Right forelimb (tissue), 1 donor: ENCODE results near the gene WARS2.
"Not testable (repeated sequence)": the region's sequence is repeated elsewhere in the genome, so short reads cannot be mapped to it uniquely, and the experiment has no call there.

Experiments used
- DNase-seq: peaks from one replicate; pipeline ENCODE4 v3.0.0-alpha.2; 2018

Gene WARS2

DNA sequence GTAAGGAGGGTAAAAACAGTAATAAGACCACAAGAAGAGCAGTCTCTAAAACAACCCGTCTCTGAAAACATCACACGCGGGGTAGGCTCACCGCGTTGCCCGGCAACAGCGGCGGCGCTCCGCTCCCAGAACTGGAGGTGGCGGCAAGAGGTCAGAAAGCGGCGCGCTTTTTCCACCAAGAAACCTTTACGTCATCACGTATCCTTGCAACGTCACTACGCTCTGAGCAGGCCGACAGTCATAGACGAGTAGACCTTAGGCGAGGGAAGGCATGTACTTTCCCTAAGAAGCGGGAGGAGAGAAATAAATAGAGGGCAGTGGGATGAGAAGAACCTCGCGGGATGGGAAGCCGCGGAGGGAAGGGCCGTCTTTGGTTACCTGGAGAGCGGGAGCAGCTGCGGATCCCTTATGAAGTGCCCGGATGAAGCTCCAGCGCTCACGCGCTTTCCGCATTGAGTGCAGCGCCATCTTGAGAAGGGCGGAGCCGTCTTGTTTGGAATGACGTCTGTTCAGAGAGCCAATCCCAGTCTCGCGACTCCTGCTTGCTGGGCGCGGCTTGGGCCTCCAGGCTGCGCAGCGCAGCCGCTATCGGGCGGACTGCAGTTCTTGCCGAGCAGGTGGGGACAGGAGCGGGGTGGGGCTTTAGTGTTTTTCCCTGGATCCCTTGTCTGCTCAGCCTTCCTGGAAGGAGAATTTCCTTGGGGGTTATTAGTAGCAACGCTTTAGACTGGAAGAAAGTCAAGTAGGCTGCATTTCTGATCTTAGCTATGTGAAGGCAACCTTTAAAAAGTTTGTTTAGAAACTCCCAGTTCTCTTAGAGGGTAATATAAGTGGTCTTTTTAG, at the start of gene WARS2:
Gene WARS2, minus strand, starts transcription at position 477 of the 843 bp plus-strand sequence. Its CDS starts 9 bp downstream, at position 468.
- DNase-seq = peak; percentile 96

DNA sequence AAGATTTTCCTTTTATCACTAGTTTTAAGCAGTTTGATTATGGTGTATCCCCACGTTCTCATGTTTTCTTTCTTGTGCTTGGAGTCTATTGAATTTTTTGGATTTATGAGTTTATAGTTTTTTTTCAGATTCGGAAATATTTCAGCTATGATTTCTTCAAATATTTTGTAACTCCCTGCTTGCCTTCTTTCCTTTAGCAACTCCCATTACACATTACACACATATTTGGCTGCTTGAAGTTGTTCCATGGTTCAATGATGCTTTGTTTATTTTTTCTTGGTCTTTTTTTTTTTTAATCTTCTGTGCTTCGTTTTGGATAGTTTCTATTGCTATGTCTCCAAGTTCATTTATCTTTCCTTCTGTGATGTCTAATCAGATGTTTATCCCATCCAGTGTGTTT, 48.5 kb upstream of the WARS2 start:
- DNase-seq = no peak

- DNase-seq = no peak
These were observed 47.0 kb upstream of the WARS2 start for GRCh38 chr1:119187416-119187815.

GRCh38 chr1:119186471-119186870, 46.0 kb upstream of the WARS2 start:
- no peak for DNase-seq

DNA sequence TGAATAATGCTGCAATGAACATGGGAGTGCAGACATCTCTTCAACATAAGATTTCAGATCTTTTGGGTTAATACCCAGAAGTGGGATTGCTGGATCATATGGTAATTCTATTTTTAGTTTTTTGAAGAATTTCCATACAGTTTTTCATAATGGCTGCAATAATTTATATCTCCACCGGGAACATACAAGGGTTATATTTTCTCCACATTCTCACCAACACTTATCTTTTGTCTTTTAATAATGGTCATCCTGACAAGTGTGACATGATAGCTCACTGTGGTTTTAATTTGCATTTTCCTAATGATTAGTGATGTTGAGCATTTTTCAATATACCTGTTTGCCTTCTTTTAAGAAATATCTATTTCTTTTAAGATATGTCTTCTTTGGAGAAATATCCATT, 44.5 kb upstream of the WARS2 start:
- DNase-seq = no peak

GRCh38 chr1:119181218-119181617, 40.8 kb upstream of the WARS2 start:
- DNase-seq = no peak

DNA sequence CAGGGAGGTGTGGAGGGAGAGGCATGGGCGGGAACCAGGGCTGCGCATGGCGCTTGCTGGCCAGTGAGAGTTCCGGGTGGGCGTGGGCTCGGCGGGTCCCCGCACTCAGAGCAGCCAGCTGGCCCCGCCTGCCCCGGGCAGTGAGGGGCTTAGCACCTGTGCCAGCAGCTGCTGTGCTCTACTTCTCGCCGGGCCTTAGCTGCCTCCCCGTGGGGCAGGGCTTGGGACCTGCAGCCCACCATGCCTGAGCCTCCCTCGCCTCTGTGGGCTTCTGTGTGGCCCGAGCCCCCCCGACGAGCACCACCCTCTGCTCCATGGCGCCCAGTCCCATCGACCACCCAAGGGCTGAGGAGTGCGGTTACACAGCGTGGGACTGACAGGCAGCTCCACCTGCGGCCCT, 38.6 kb upstream of the WARS2 start:
- DNase-seq = no peak

DNA sequence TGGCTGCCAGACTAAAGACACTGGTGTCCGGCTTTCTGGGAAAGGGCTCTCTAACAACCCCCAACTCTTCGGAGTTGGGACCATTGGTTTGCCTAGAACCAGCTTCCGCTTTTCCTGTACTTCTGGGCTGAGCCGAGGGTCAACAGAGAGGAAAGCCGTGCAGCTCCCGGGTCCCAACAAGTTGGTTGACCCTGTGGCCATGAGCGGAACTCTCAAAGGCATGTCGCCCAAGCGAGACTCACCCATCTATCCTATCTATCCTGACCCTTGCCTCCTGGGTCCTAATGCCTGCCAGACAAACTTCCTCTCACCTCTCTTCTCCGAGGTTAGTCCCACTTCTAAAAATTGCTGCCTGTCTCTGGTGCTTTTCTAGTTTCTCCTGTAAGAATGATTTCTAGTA, 32.5 kb upstream of the WARS2 start:
- not testable (repeated sequence) for DNase-seq

DNA sequence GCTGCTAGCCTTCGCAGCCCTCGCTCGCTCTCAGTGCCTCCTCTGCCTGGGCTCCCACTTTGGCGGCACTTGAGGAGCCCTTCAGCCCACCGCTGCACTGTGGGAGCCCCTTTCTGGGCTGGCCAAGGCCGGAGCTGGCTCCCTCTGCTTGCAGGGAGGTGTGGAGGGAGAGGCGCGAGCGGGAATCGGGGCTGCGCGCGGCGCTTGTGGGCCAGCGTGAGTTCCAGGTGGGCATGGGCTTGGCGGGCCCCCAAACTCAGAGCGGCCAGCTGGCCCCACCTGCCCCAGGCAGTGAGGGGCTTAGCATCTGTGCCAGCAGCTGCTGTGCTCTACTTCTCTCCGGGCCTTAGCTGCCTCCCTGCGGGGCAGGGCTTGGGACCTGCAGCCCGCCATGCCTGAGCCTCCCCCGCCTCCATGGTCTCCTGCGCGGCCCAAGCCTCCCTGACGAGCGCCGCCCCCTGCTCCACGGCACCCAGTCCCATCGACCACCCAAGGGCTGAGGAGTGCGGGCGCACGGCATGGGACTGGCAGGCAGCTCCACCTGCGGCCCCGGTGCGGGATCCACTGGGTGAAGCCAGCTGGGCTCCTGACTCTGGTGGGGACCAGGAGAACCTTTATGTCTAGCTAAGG, 31.0 kb upstream of the WARS2 start:
- DNase-seq = not testable (repeated sequence)

- no peak for DNase-seq
These were observed 22.9 kb upstream of the WARS2 start for GRCh38 chr1:119163396-119163795.

- DNase-seq = no peak
These were observed 20.4 kb upstream of the WARS2 start for GRCh38 chr1:119160866-119161265.

DNA sequence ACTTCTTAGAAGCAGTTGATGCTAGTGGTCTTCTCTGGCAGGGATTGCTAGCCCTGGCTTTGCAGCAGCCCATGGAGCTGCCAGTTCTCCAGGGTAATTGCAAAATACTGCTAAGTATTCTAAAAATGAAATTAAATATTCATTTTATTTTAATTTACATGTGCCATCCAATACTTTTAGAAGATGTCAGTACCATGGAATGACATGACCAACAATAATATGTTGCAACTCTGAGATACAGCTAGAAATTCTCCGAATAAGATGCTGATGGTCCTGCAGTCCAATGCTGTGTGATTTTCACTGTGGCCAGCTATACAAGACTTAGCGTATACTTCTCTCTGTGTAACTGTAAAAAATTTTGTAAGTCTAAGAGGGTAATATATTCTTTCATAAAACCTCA, 20.0 kb upstream of the WARS2 start:
- DNase-seq = no peak

- no peak for DNase-seq
These were observed 19.5 kb upstream of the WARS2 start for GRCh38 chr1:119159966-119160365.

GRCh38 chr1:119159111-119159510, 18.7 kb upstream of the WARS2 start:
- no peak for DNase-seq

- DNase-seq = not testable (repeated sequence)
These were observed 16.3 kb upstream of the WARS2 start for GRCh38 chr1:119156761-119157160.

GRCh38 chr1:119155069-119155468, 14.6 kb upstream of the WARS2 start:
- not testable (repeated sequence) for DNase-seq

- no peak for DNase-seq
These were observed 9.7 kb upstream of the WARS2 start for GRCh38 chr1:119150150-119150549.

DNA sequence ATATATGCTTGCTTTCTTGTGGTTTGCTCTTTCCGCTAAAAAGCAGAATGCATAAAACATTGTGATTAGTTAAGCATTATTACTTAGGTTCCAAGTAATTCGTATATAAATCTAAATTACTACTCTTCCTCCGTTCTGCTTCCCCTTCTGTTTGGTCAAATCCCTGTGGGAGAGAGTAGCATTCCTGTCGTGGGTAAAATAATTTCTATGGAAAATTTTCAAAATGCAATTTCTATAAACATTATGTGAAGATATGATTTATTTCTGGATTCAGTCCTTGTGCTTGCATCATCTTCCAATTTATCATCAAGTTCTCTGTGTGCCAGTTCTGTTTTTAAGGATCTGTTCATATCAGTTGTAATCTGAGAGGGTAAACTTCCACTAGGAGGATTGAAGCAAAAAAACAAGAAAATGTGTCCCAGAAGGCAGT, 7.2 kb upstream of the WARS2 start:
- DNase-seq = no peak

DNA sequence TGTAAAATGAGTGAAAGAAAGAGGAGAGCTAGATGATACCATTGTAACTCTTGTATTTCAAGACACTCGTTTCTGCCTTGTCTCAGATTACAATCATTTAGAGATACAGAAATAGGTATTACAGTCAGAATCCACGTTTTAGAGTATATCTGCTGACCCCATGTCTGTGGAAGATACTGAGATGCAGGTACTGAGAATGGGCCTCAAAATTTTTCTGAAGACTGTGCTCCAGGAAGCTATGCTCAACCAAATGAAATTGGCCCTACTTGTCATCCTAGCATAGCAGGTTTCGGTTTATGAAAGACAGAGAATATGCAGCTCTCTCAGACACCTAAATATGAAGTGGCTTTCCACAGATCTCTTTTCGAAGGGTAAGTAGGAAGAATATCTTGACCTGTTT, 6.0 kb upstream of the WARS2 start:
- no peak for DNase-seq

GRCh38 chr1:119144813-119145212, 4.4 kb upstream of the WARS2 start:
- no peak for DNase-seq

DNA sequence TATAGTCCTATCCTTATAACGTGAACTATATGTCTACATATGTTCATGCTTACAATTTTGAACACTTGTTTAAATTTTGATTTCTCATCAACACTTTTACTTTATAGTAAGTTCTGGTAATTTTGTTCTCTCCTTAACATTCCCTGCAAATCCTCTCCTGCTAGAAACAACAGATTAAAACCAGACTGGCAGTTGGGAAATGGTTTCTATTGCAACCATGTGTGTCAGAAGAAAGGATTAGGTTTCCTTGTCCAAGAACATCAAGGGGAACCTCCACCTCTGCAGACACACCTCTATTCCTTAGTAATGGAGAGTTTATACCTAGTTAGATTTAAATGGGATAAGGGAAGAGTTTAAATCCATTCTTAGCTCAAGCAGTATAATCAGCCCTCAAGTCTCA, 3.3 kb upstream of the WARS2 start:
- no peak for DNase-seq

- no peak for DNase-seq
These were observed 1.2 kb upstream of the WARS2 start for GRCh38 chr1:119141660-119142059.

GRCh38 chr1:119141020-119141424, 569 bp upstream of the WARS2 start:
- no peak for DNase-seq

DNA sequence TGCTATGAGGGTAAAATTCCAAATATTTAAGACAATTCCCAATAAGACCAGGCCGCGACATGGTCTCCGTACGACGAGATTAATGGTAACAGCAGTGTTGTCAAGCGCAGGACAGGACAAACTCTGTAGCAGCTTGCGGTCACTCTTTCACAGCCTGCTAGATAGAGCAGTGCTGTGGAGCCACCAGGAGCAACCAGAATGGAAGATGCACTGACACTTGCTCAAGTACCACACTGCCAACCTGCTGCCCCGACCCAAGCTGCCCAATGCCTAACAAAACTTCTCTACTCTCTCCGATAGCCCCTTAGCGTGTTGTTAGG, 636 bp downstream of the WARS2 start:
- DNase-seq = no peak

DNA sequence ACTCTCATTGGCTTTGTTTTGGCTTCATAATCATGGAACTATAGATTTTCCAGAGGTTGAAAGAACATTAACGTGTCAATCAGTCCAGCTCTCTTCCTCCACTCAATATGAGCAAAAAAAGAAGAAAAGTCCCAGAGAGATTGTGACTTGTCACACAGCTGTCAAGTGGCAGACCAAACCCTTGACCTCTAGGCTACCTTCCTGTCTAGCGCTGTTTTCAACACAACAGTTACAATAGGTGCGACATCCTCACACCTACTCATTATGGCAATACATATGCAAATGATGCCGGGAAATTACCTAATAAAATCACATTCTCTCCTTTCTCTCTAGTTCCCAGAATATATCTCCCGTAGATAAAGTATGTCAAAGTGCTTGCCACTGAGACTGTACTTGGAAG, 1.1 kb downstream of the WARS2 start:
- DNase-seq = no peak
